ENCODE measurements around the gene DAW1. TPM values are rescaled to one million over a fixed set of nuclear protein-coding genes. Genes with fewer than 3 reads are reported as not detected.

Gene DAW1
- polyA plus RNA-seq, 6 donors from 2014 or later = not detected

GRCh38 chr2:227867386-227867785 is 4.0 kb upstream of the DAW1 start:
- Mint-ChIP-seq H3K4me3 (no peak overlapping the region), H3K4me1 (no peaks in the 10 kb centered on the region), H3K36me3 (no peaks in the 10 kb centered on the region), H3K27ac (no peak overlapping the region), H3K27me3 (peaks cover 21 to 41% (median 34%) of the 10 kb centered on the region in 3 donors), H3K9me3 (no peaks in the 10 kb centered on the region)
- ATAC-seq (ENCODE audit: low read depth in 2 of 2) (no peak), DNase-seq (no peak)

- H3K4me3 Mint-ChIP-seq = no peak overlapping the region
- peaks cover 0 to 6% of the 10 kb centered on the region in 2 donors for H3K36me3 Mint-ChIP-seq
- ATAC-seq (ENCODE audit: low read depth in 2 of 2) = no peak
- no peak for DNase-seq
- peaks cover 34 to 63% (median 50%) of the 10 kb centered on the region in 3 donors for H3K27me3 Mint-ChIP-seq
- no peaks in the 10 kb centered on the region for H3K4me1 Mint-ChIP-seq
- peaks cover 0 to 7% (median 2%) of the 10 kb centered on the region in 7 donors for H3K9me3 Mint-ChIP-seq
- H3K27ac Mint-ChIP-seq = no peak overlapping the region
Measured at GRCh38 chr2:227870710-227871374, 589 bp upstream of the DAW1 start.

GRCh38 chr2:227872676-227873075 is 1.2 kb downstream of the DAW1 start:
- Mint-ChIP-seq H3K27me3 (peaks cover 40 to 57% (median 44%) of the 10 kb centered on the region in 3 donors), H3K27ac (no peak overlapping the region), H3K4me1 (no peaks in the 10 kb centered on the region), H3K4me3 (no peak overlapping the region), H3K36me3 (peaks cover 0 to 6% of the 10 kb centered on the region in 2 donors), H3K9me3 (peaks cover 0 to 7% (median 2%) of the 10 kb centered on the region in 7 donors)
- DNase-seq (no peak), ATAC-seq (ENCODE audit: low read depth in 2 of 2) (no peak)

GRCh38 chr2:227876300-227876801 is 4.9 kb downstream of the DAW1 start:
- ATAC-seq (ENCODE audit: low read depth in 2 of 2) (no peak), DNase-seq (no peak)
- no peaks in the 10 kb centered on the region for H3K4me1 Mint-ChIP-seq
- H3K27me3 Mint-ChIP-seq = peaks cover 28 to 41% (median 38%) of the 10 kb centered on the region in 3 donors
- H3K9me3 Mint-ChIP-seq = peaks cover 0 to 7% (median 2%) of the 10 kb centered on the region in 7 donors
- no peak overlapping the region for H3K27ac Mint-ChIP-seq
- peaks cover 0 to 6% of the 10 kb centered on the region in 2 donors for H3K36me3 Mint-ChIP-seq
- H3K4me3 Mint-ChIP-seq = no peak overlapping the region

GRCh38 chr2:227877421-227878310 is 6.2 kb downstream of the DAW1 start:
- Mint-ChIP-seq H3K9me3 (peaks cover 0 to 7% (median 2%) of the 10 kb centered on the region in 7 donors), H3K36me3 (peaks cover 0 to 4% of the 10 kb centered on the region in 2 donors), H3K4me1 (peaks cover 0 to 1% (median 0%) of the 10 kb centered on the region in 3 donors), H3K27ac (no peak overlapping the region), H3K4me3 (no peak overlapping the region), H3K27me3 (peaks cover 28 to 36% (median 35%) of the 10 kb centered on the region in 3 donors)
- no peak for DNase-seq
- no peak for ATAC-seq (ENCODE audit: low read depth in 2 of 2)

- Mint-ChIP-seq H3K4me3 (no peak overlapping the region), H3K36me3 (no peaks in the 10 kb centered on the region), H3K9me3 (peaks cover 0 to 2% (median 0%) of the 10 kb centered on the region in 7 donors), H3K4me1 (peaks cover 0 to 3% (median 0%) of the 10 kb centered on the region in 3 donors), H3K27ac (no peak overlapping the region), H3K27me3 (peaks cover 12 to 20% (median 17%) of the 10 kb centered on the region in 3 donors)
- DNase-seq (no peak), ATAC-seq (ENCODE audit: low read depth in 2 of 2) (no peak)
Measured at GRCh38 chr2:227880460-227880859, 9.0 kb downstream of the DAW1 start.

GRCh38 chr2:227881866-227882517 is 10.6 kb downstream of the DAW1 start:
- peak in 1 of 2 donors; percentile 50 for ATAC-seq (ENCODE audit: low read depth in 2 of 2)
- no peaks in the 10 kb centered on the region for H3K36me3 Mint-ChIP-seq
- H3K27me3 Mint-ChIP-seq = peaks cover 0 to 17% (median 11%) of the 10 kb centered on the region in 3 donors
- DNase-seq = no peak
- peak overlapping the region in 1 of 6 donors; percentile 57 for H3K27ac Mint-ChIP-seq
- peaks cover 0 to 2% (median 0%) of the 10 kb centered on the region in 7 donors for H3K9me3 Mint-ChIP-seq
- H3K4me1 Mint-ChIP-seq = peaks cover 0 to 3% (median 0%) of the 10 kb centered on the region in 3 donors
- peak overlapping the region in 2 of 8 donors; percentile 48 to 56 for H3K4me3 Mint-ChIP-seq

GRCh38 chr2:227884511-227884947 is 13.1 kb downstream of the DAW1 start:
- no peak overlapping the region for H3K4me3 Mint-ChIP-seq
- H3K36me3 Mint-ChIP-seq = no peaks in the 10 kb centered on the region
- no peak overlapping the region for H3K27ac Mint-ChIP-seq

GRCh38 chr2:227886149-227886548 is 14.7 kb downstream of the DAW1 start:
- no peak overlapping the region for H3K27ac Mint-ChIP-seq
- peaks cover 0 to 3% (median 0%) of the 10 kb centered on the region in 3 donors for H3K4me1 Mint-ChIP-seq
- no peaks in the 10 kb centered on the region for H3K36me3 Mint-ChIP-seq
- H3K9me3 Mint-ChIP-seq = peaks cover 0 to 2% (median 0%) of the 10 kb centered on the region in 7 donors
- ATAC-seq (ENCODE audit: low read depth in 2 of 2) = no peak
- H3K4me3 Mint-ChIP-seq = no peak overlapping the region
- DNase-seq = no peak
- H3K27me3 Mint-ChIP-seq = peaks cover 0 to 12% (median 8%) of the 10 kb centered on the region in 3 donors

More at GRCh38 chr2:227884511-227884947, 13.1 kb downstream of the DAW1 start:
- H3K4me1 Mint-ChIP-seq = peaks cover 0 to 3% (median 0%) of the 10 kb centered on the region in 3 donors
- ATAC-seq (ENCODE audit: low read depth in 2 of 2) (no peak), DNase-seq (no peak)
- H3K27me3 Mint-ChIP-seq = peaks cover 0 to 19% (median 17%) of the 10 kb centered on the region in 3 donors
- peaks cover 0 to 2% (median 0%) of the 10 kb centered on the region in 7 donors for H3K9me3 Mint-ChIP-seq

- H3K4me1 Mint-ChIP-seq = no peaks in the 10 kb centered on the region
- no peak overlapping the region for H3K4me3 Mint-ChIP-seq
- H3K36me3 Mint-ChIP-seq = no peaks in the 10 kb centered on the region
- H3K27me3 Mint-ChIP-seq = peaks cover 0 to 13% (median 8%) of the 10 kb centered on the region in 3 donors
- H3K9me3 Mint-ChIP-seq = peaks cover 0 to 2% (median 0%) of the 10 kb centered on the region in 7 donors
- ATAC-seq (ENCODE audit: low read depth in 2 of 2) (no peak), DNase-seq (no peak)
- H3K27ac Mint-ChIP-seq = no peak overlapping the region
Measured at GRCh38 chr2:227888289-227888688, 16.9 kb downstream of the DAW1 start.

- ATAC-seq (ENCODE audit: low read depth in 2 of 2) (no peak), DNase-seq (no peak)
- Mint-ChIP-seq H3K4me3 (no peak overlapping the region), H3K4me1 (no peaks in the 10 kb centered on the region), H3K9me3 (peaks cover 0 to 2% (median 0%) of the 10 kb centered on the region in 7 donors), H3K27me3 (peaks cover 0 to 13% (median 6%) of the 10 kb centered on the region in 3 donors), H3K36me3 (no peaks in the 10 kb centered on the region), H3K27ac (no peak overlapping the region)
Measured at GRCh38 chr2:227889336-227889735, 17.9 kb downstream of the DAW1 start.

- Mint-ChIP-seq H3K4me1 (no peaks in the 10 kb centered on the region), H3K27ac (no peak overlapping the region), H3K9me3 (no peaks in the 10 kb centered on the region), H3K4me3 (no peak overlapping the region), H3K27me3 (peaks cover 5 to 17% (median 7%) of the 10 kb centered on the region in 3 donors), H3K36me3 (no peaks in the 10 kb centered on the region)
- peak; percentile 12 for DNase-seq
- no peak for ATAC-seq (ENCODE audit: low read depth in 2 of 2)
Measured at GRCh38 chr2:227890495-227891079, 19.2 kb downstream of the DAW1 start.
